CD1c-positive myeloid dendritic cell (primary cell): ENCODE results near the gene AKT3.

Source experiments
- DNase-seq: peaks from one replicate; pipeline ENCODE4 v3.0.0-alpha.2; 2016; ENCODE audit errors: extremely low spot score

AKT3 gene

GRCh38 chr1:243508303-243508713 lies 341.7 kb downstream of the AKT3 start:
- DNase-seq: peak; percentile 10

GRCh38 chr1:243507672-243508302 lies 342.3 kb downstream of the AKT3 start:
- no peak for DNase-seq

GRCh38 chr1:243507001-243507671 lies 342.9 kb downstream of the AKT3 start:
- no peak for DNase-seq

- DNase-seq: no peak
These were observed 343.9 kb downstream of the AKT3 start for GRCh38 chr1:243505986-243506689.

GRCh38 chr1:243503155-243503554 lies 346.9 kb downstream of the AKT3 start:
- DNase-seq: no peak

GRCh38 chr1:243501002-243501401 lies 349.0 kb downstream of the AKT3 start:
- DNase-seq: no peak

- DNase-seq: no peak
These were observed 349.5 kb downstream of the AKT3 start for GRCh38 chr1:243500512-243500911.

- DNase-seq: no peak
These were observed 350.3 kb downstream of the AKT3 start for GRCh38 chr1:243499711-243500110.

- no peak for DNase-seq
These were observed 350.8 kb downstream of the AKT3 start for GRCh38 chr1:243499248-243499647.

- no peak for DNase-seq
These were observed 351.9 kb downstream of the AKT3 start for GRCh38 chr1:243497939-243498681.

- DNase-seq: no peak
These were observed 353.2 kb downstream of the AKT3 start for GRCh38 chr1:243496806-243497205.

- no peak for DNase-seq
These were observed 353.8 kb downstream of the AKT3 start for GRCh38 chr1:243496187-243496646.

- DNase-seq: peak; percentile 55
These were observed 354.4 kb downstream of the AKT3 start for GRCh38 chr1:243495442-243496186.

GRCh38 chr1:243494741-243495431 lies 355.2 kb downstream of the AKT3 start:
- DNase-seq: no peak

- no peak for DNase-seq
These were observed 356.6 kb downstream of the AKT3 start for GRCh38 chr1:243493156-243494129.

GRCh38 chr1:243490748-243491686 lies 359.0 kb downstream of the AKT3 start:
- DNase-seq: no peak

- DNase-seq: no peak
These were observed 360.1 kb downstream of the AKT3 start for GRCh38 chr1:243489681-243490546.

GRCh38 chr1:243489158-243489527 lies 360.9 kb downstream of the AKT3 start:
- no peak for DNase-seq
